Prostate gland (tissue), 2 donors: ENCODE data around the gene LCN10. TPM values are rescaled to one million over a fixed set of nuclear protein-coding genes. Genes with fewer than 3 reads are reported as not detected.

Experiments used
- DNase-seq: peaks from one replicate; pipeline ENCODE4 v3.0.0-alpha.2; 2019; ENCODE audit warnings: low spot score
- H3K27ac ChIP-seq, 2 donors: fragments of 200-600 bp; sonication (generic); 2 replicates each; pipeline ENCODE4 v1.5.1; 2017 to 2019
- H3K27me3 ChIP-seq: fragments of 200-600 bp; sonication (generic); replicated peaks from 2 replicates; pipeline ENCODE4 v1.5.1; 2019; ENCODE audit not compliant: insufficient read depth
- H3K36me3 ChIP-seq, 2 donors: fragments of 200-600 bp; sonication (generic); 1 replicate in 1 of 2; 2 replicates in 1 of 2; pipeline versions ENCODE4 v1.5.1 to v1.8.1; 2017 to 2019
- H3K4me1 ChIP-seq: fragments of 200-600 bp; sonication (generic); replicated peaks from 2 replicates; pipeline ENCODE4 v1.5.1; 2019
- H3K4me3 ChIP-seq, 2 donors: fragments of 200-600 bp; sonication (generic); 2 replicates each; pipeline ENCODE4 v1.5.1; 2017 to 2019
- H3K9me3 ChIP-seq: fragments of 200-600 bp; sonication (generic); 2 replicates; pipeline ENCODE4 v1.5.1; 2017
- CTCF ChIP-seq, 4 experiments: fragments of 200-600 bp in 2 of 4; fragments of 450-650 bp in 2 of 4; sonication (generic) in 2 of 4; IDR thresholded peaks; 1 replicate in 3 of 4; 2 replicates in 1 of 4; pipeline ENCODE4 v1.5.1; 2016 to 2019; ENCODE audit warnings: antibody characterized with exemption in 4 of 4, mild to moderate bottlenecking in 2 of 4, moderate library complexity in 2 of 4
- POLR2A ChIP-seq: fragments of 450-650 bp; IDR thresholded peaks from one replicate; pipeline ENCODE4 v1.6.1; 2016; ENCODE audit warnings: antibody characterized with exemption, mild to moderate bottlenecking
- POLR2AphosphoS5 ChIP-seq: sonication (generic); formaldehyde crosslinking; IDR thresholded peaks from one replicate; pipeline ENCODE4 v1.6.1; 2017; ENCODE audit warnings: antibody characterized with exemption
- WGBS: methylation state at CpG from one replicate; pipeline ENCODE4 v1.1.5; 2018; 5-methylcytosine and 5-hydroxymethylcytosine counted together
- intact Hi-C: fragments of 100-400 bp; cut with DNase I; formaldehyde crosslinking; loops from one replicate; pipeline ENCODE4 v1.14.2; 2022
- total RNA-seq, 2 donors: library from RNA; depleted of rRNA; stranded (reverse); fragments of >200 nt; gene quantifications; one replicate each; pipeline ENCODE4 v1.1.0, GENCODE V29; 2016

Gene LCN10
- total RNA-seq, 2 donors from 2014 or later = 3.9 to 14.8 TPM

GRCh38 chr9:136746155-136746490 is 3.4 kb upstream of the LCN10 start:
- WGBS = 85% methylated on average over 22 of the region's 22 CpGs
- H3K36me3 ChIP-seq = no peaks in the 10 kb centered on the region
- no peak for TF ChIP-seq POLR2A
- no peak for TF ChIP-seq CTCF (IDR thresholded peaks at IDR 0.05)
- TF ChIP-seq POLR2AphosphoS5 = no peak
- no peaks in the 10 kb centered on the region for H3K9me3 ChIP-seq
- intact Hi-C loops = no loop called here
- H3K4me3 ChIP-seq = no peak overlapping the region
- H3K27me3 ChIP-seq = peaks cover 7% of the 10 kb centered on the region
- H3K27ac ChIP-seq = no peak overlapping the region
- DNase-seq = no peak
- peaks cover 3% of the 10 kb centered on the region for H3K4me1 ChIP-seq

- peaks cover 7% of the 10 kb centered on the region for H3K27me3 ChIP-seq
- H3K4me3 ChIP-seq = no peak overlapping the region
- TF ChIP-seq CTCF (IDR thresholded peaks at IDR 0.05) (no peak), POLR2AphosphoS5 (no peak), POLR2A (no peak)
- no peaks in the 10 kb centered on the region for H3K9me3 ChIP-seq
- no peak for DNase-seq
- intact Hi-C loops = no loop called here
- H3K27ac ChIP-seq = no peak overlapping the region
- no peaks in the 10 kb centered on the region for H3K36me3 ChIP-seq
- peaks cover 5% of the 10 kb centered on the region for H3K4me1 ChIP-seq
- 86% methylated on average over 23 of the region's 23 CpGs for WGBS
These were observed 2.8 kb upstream of the LCN10 start for GRCh38 chr9:136745389-136746154.

- intact Hi-C loops = no loop called here
- no peak overlapping the region for H3K27ac ChIP-seq
- peaks cover 5% of the 10 kb centered on the region for H3K4me1 ChIP-seq
- no peak overlapping the region for H3K4me3 ChIP-seq
- H3K9me3 ChIP-seq = no peaks in the 10 kb centered on the region
- no peak for DNase-seq
- peaks cover 11% of the 10 kb centered on the region for H3K27me3 ChIP-seq
- no peaks in the 10 kb centered on the region for H3K36me3 ChIP-seq
- 93% methylated on average over 18 of the region's 18 CpGs for WGBS
- TF ChIP-seq POLR2AphosphoS5 (no peak), CTCF (IDR thresholded peaks at IDR 0.05) (no peak), POLR2A (no peak)
These were observed 2.0 kb upstream of the LCN10 start for GRCh38 chr9:136744773-136745172.

GRCh38 chr9:136743639-136744211 is 985 bp upstream of the LCN10 start:
- 78% methylated on average over 16 of the region's 16 CpGs for WGBS
- Histone ChIP-seq H3K27ac (no peak overlapping the region), H3K27me3 (peaks cover 11% of the 10 kb centered on the region), H3K9me3 (no peaks in the 10 kb centered on the region), H3K4me1 (peaks cover 5% of the 10 kb centered on the region), H3K4me3 (no peak overlapping the region), H3K36me3 (no peaks in the 10 kb centered on the region)
- DNase-seq = no peak
- TF ChIP-seq POLR2AphosphoS5 (no peak), POLR2A (no peak), CTCF (IDR thresholded peaks at IDR 0.05) (no peak)
- intact Hi-C loops = no loop called here
